Measurements from ENCODE around the gene TTC39C. TPM values are rescaled to one million over a fixed set of nuclear protein-coding genes. Genes with fewer than 3 reads are reported as not detected.

TTC39C gene
- total RNA-seq, 1 donor from 2014 or later, result 14.3 TPM

DNA sequence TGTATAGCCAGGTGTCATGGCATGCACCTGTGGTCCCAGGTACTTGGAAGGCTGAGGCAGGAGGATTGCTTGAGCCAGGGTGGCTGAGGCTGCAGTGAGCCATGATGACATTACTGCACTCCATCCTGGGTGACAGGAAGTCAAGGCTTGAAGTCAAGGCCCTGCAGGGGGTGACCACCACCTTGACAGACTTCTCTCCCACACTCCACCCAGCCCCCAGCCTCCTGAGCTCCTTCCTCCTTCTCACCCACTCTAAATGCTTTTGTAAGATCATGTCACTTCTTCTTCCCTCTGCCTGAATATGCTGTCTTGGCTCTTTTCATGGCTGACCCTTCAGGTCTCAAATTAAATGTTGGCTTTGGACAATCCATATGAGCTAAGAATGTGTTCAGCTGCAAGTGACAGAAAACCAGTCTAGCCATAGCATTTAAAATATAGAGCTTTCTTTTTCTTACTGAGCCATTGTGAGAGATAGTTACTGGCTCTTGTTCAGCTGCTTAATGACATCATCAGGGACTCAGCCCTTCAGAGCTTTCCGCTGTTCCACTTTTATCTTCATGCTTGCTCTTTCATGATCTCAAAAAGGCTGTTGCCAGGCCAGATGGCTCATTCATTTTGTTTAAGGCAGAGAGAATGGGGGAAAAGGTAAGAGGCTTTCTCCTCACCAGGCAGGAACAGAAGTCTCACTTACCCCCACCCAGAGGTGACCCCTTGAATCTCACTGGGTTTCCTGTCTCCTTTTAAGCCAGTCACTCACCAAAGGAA lies 36.7 kb upstream of the TTC39C start:
- peaks cover 2% of the 10 kb centered on the region for H3K36me3 Mint-ChIP-seq (ENCODE audit: low read depth)
- no peak overlapping the region for H3K27ac Mint-ChIP-seq
- H3K4me1 Mint-ChIP-seq (ENCODE audit: low read depth), result peaks cover 10% of the 10 kb centered on the region
- no peak for DNase-seq (ENCODE audit: low spot score)
- peaks cover 22% of the 10 kb centered on the region for H3K9me3 Mint-ChIP-seq
- intact Hi-C loops (cut with micrococcal nuclease), result no loop called here
- H3K27me3 Mint-ChIP-seq (ENCODE audit: low read depth), result peaks cover 46% of the 10 kb centered on the region
- no peak overlapping the region for H3K4me3 Mint-ChIP-seq (ENCODE audit: low read depth)

DNA sequence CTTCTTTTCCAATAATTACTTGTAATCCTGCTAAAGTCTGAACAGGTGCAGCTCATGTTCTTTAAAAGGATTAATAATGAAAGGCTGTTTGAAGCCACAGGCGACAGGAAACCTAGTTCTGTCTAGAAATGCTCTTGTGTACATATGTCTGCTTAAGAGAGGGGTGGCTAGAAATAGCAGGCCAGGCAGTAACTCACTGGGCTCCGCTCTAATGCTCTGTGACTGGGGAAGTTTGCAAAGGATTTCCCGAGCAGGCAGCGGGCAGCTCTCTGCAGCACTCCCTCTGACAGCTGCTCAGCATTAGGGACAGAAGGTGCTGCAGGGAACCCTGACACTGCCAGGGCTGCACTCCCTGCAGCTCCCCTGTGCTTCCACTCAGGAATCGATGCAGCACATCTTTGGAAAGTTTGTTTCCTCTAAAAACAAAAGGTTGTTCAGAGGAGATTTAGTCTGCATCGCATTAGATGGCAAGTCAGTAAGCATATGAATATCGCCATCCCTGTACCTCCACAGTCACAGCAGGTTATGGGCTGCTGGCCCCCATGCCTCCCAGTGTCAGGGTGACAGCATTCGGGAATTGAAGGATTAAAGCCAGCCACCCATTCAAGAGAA lies 33.1 kb upstream of the TTC39C start:
- no peak overlapping the region for H3K4me3 Mint-ChIP-seq (ENCODE audit: low read depth)
- intact Hi-C loops (cut with micrococcal nuclease), result no loop called here
- peaks cover 27% of the 10 kb centered on the region for H3K27me3 Mint-ChIP-seq (ENCODE audit: low read depth)
- H3K27ac Mint-ChIP-seq, result no peak overlapping the region
- no peak for DNase-seq (ENCODE audit: low spot score)
- H3K9me3 Mint-ChIP-seq, result peaks cover 24% of the 10 kb centered on the region
- peaks cover 13% of the 10 kb centered on the region for H3K4me1 Mint-ChIP-seq (ENCODE audit: low read depth)
- peaks cover 2% of the 10 kb centered on the region for H3K36me3 Mint-ChIP-seq (ENCODE audit: low read depth)

DNA sequence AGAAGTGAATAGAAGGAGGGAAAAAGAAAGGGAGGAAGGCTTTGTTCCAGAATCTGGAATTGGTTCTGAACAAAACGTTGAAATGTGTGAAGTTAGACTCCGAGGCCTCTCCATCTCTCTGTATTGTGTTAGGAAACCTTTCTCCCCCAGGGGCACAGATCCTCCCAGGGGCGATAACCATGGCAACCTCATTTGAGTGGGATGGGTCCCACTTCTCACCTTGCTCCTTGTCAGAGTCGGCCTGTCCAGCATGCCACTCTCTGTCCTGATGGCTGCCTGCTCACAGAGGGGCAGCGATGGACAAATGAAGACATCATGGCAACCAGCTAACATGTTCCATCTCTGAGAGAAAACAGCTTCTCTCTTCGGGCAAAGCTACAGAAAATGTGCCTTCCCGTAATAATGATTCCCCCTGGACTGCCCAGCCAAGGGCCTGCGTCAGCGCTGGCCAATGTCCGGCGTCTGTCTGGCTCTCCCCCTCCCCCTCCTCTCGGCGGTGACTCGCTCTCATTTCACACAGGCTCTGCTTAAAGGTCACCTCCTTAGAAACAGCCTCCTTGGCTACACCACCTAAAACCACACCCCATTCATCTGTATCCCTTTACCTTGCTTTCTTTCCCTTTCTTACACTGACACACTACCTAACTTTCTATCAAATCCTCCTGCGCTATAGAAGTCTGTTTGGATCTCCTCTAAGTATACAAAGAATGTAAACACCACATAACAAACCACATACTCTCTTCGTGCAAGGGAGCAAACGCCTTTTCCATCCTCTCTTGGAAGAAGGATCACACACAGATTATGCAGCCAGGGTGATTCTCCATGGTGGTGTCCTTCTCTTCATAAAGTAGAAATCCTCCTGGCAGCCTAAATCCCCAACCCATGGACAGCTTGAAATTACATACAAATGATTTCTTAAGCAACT lies 32.1 kb upstream of the TTC39C start:
- H3K9me3 Mint-ChIP-seq, result peaks cover 23% of the 10 kb centered on the region
- intact Hi-C loops (cut with micrococcal nuclease), result no loop called here
- DNase-seq (ENCODE audit: low spot score), result no peak
- H3K4me3 Mint-ChIP-seq (ENCODE audit: low read depth), result no peak overlapping the region
- no peak overlapping the region for H3K27ac Mint-ChIP-seq
- H3K4me1 Mint-ChIP-seq (ENCODE audit: low read depth), result peaks cover 19% of the 10 kb centered on the region
- H3K27me3 Mint-ChIP-seq (ENCODE audit: low read depth), result peaks cover 26% of the 10 kb centered on the region
- no peaks in the 10 kb centered on the region for H3K36me3 Mint-ChIP-seq (ENCODE audit: low read depth)

DNA sequence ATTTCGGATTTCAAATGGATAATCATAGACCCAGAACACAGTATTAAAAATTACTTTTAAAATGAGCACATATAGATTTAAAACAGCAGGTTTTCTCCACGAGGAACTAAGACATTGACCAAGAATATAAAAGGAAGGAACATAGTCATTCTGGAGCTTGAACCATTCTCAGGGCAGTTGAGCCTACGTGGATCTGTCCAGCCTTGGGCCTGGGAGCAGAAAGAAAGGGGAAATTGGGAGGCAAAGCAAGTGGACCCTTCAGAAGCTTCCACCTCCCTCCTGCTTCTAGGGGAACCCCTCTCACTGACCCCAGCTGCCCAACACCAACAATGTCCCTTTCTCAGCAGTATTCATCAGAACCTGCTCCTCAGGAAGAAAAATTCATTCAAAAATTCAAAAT lies 31.4 kb upstream of the TTC39C start:
- no peak for DNase-seq (ENCODE audit: low spot score)
- Mint-ChIP-seq H3K27me3 (ENCODE audit: low read depth) (peaks cover 28% of the 10 kb centered on the region), H3K9me3 (peaks cover 19% of the 10 kb centered on the region), H3K36me3 (ENCODE audit: low read depth) (no peaks in the 10 kb centered on the region), H3K27ac (no peak overlapping the region), H3K4me3 (ENCODE audit: low read depth) (no peak overlapping the region), H3K4me1 (ENCODE audit: low read depth) (peaks cover 17% of the 10 kb centered on the region)
- intact Hi-C loops (cut with micrococcal nuclease), result no loop called here

DNA sequence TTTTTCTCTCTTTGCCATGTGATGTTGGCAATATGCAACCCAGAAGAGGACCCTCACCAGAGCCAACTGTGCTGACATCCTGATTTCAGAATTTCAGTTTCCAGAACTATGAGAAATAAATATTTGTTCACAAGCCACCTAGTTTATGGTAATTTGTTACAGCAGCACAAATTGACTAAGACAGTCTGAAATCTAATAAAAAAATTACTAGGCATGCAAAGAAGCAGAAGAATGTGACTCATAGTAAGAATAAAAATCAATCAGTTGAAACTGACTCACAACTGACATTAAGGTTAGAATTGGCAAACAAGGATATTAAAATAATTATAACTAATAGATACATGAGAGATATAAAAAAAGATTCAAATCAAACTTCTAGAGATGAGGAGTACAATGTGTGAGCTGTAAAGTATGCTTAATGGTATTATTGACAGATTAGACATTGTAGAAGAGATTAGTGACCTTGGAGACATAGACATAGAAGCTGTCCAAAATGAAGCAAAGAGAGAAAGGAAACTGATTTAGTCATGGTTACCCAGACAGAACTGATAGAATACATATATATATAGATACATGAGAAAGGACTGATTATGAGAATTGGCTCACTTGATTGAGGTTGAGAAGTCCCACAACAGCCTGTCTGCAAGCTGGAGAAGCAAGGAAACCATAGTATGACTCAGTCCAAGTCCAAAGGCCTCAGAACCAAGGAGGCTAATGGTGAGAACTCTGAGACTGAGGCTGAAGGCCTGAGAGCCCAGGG lies 27.8 kb upstream of the TTC39C start:
- no peak for DNase-seq (ENCODE audit: low spot score)
- H3K4me3 Mint-ChIP-seq (ENCODE audit: low read depth), result no peak overlapping the region
- H3K36me3 Mint-ChIP-seq (ENCODE audit: low read depth), result no peaks in the 10 kb centered on the region
- H3K4me1 Mint-ChIP-seq (ENCODE audit: low read depth), result peaks cover 28% of the 10 kb centered on the region
- peaks cover 17% of the 10 kb centered on the region for H3K9me3 Mint-ChIP-seq
- peaks cover 42% of the 10 kb centered on the region for H3K27me3 Mint-ChIP-seq (ENCODE audit: low read depth)
- intact Hi-C loops (cut with micrococcal nuclease), result no loop called here
- H3K27ac Mint-ChIP-seq, result no peak overlapping the region

DNA sequence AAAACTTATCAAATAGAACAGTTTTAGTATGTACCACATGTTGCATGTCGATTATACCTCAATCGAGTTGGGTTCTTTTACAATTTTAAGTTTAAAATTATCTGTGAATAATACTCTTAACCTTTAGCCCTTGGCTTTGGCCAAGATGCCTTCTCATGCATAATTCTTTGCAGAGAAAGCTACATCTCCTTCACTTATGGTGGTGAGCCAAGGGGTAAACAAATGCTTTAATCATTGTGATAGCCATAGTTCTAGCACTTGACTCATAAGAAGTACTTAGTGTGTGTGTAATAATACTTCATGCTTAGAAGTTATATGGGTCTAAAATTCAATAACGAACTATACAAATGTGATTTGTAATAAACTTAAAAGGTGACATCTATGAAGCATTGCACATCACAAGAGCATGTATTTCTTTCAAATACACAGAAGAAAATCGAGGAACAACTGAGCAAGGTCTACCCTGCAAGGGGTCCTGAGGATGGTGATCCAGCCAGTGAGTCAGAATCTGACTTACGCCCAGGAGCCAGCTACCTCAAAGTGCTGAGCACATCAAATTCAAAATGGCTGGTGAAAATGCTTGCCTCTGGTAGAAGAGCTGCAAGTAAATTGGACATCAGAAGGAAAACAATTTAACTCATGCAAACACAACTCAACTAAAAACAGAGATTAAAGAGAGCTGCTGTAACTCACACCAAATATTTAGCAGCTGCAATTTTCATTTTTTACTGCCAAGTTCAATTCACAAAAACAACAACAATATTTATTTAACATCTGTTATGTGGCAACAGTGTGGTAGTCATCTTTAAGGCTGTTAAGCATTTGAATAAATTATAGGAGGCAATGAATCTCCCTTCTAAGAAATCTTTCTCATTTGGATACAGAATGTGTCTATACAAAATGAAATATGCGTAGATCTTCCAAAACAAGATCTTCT lies 23.8 kb upstream of the TTC39C start:
- Mint-ChIP-seq H3K36me3 (ENCODE audit: low read depth) (no peaks in the 10 kb centered on the region), H3K27ac (no peak overlapping the region), H3K4me1 (ENCODE audit: low read depth) (peaks cover 50% of the 10 kb centered on the region), H3K27me3 (ENCODE audit: low read depth) (peaks cover 39% of the 10 kb centered on the region), H3K9me3 (peaks cover 15% of the 10 kb centered on the region), H3K4me3 (ENCODE audit: low read depth) (no peak overlapping the region)
- intact Hi-C loops (cut with micrococcal nuclease), result no loop called here
- no peak for DNase-seq (ENCODE audit: low spot score)

DNA sequence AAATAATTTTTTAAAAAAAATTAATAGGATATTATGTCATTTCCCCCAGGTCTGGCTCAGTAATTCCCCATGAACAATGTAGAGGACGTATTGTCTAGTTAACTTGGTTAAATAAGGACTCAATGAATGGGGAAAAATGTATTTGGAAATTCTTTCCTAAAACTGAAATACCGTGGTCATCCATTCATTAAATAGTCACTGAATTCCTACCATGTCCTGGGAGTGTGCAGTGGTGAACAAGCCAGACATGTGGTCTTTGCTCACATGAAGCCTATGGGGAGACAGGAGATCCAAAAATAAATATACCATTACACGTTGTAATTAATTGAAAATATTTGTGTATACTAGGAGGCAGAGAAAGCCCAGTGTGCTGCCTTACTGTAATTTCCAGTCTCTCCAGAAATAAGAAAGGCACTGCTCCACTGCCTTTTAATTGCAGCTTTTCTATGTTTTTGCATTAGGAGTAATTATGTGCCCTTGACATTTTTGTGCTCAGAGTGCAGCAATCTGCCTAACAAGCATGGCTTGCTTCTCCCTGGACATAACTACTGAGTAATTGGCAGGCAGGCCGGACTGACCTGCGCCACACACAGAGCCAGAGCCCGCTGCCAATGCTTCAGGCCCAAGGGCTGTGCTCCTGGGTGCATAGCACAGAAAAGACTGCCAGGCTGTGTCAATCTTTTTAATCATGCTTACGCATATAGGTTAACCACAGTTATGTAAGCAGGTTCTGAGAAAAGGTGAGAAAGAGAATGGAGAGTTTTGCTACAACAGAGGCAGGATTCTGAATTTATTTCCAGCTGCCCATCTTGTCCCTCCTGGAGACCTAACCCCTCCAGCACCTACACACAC lies 22.2 kb upstream of the TTC39C start:
- H3K27me3 Mint-ChIP-seq (ENCODE audit: low read depth), result peaks cover 39% of the 10 kb centered on the region
- H3K36me3 Mint-ChIP-seq (ENCODE audit: low read depth), result no peaks in the 10 kb centered on the region
- intact Hi-C loops (cut with micrococcal nuclease), result loop anchor here (1.0 to 2.0 kb wide), 3 partner anchors 18 to 49 kb away; no protein-coding TSS in a partner anchor
- peak; percentile 20 for DNase-seq (ENCODE audit: low spot score)
- H3K27ac Mint-ChIP-seq, result peak overlapping the region; percentile 28
- peaks cover 42% of the 10 kb centered on the region for H3K4me1 Mint-ChIP-seq (ENCODE audit: low read depth)
- peak overlapping the region; percentile 15 for H3K4me3 Mint-ChIP-seq (ENCODE audit: low read depth)
- no peaks in the 10 kb centered on the region for H3K9me3 Mint-ChIP-seq

DNA sequence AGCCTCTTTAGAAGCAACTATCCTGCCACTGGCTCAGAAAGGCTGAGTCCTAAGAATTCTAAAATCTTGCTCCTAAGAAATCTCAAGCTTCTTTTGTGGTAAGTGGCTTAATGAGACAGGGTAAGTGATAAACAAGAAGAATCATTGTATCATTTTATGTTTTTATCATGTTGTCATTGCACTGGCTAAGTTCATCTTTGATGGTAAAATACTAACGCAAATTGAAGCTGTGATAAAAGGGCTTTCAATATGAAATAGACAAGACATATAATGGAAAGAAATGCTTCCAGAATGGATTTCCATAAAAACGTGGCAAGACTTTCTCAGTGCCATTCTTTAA lies 21.6 kb upstream of the TTC39C start:
- Mint-ChIP-seq H3K27ac (peak overlapping the region; percentile 28), H3K9me3 (no peaks in the 10 kb centered on the region), H3K4me3 (ENCODE audit: low read depth) (peak overlapping the region; percentile 15), H3K4me1 (ENCODE audit: low read depth) (peaks cover 42% of the 10 kb centered on the region), H3K27me3 (ENCODE audit: low read depth) (peaks cover 37% of the 10 kb centered on the region), H3K36me3 (ENCODE audit: low read depth) (no peaks in the 10 kb centered on the region)
- intact Hi-C loops (cut with micrococcal nuclease), result loop anchor here (1.0 to 2.0 kb wide), 3 partner anchors 18 to 50 kb away; no protein-coding TSS in a partner anchor
- no peak for DNase-seq (ENCODE audit: low spot score)

DNA sequence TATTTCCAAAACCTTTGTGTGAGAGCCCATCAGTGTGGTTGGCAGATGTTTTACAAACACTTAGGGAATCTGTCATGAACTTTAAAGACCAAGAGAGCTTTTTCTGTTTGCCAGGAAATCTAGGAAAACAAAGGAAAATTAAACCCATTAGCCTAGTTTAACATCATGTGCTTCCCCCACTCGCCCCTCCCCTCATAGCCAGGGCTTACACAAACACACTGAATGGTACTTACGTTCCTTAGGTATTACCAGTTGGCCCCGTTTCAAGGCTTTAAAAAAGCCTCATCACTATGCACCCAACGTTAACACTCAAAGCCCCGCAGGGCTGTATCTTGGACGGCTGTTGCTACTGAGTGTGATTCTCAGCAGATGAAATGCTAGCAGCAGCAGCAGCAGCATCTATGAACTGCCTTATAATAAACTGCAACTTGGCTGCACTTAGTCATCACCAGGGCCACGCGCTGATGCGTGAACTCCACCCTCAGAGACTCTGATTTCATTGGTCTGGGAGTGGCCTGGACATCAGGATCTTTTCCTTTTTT lies 20.1 kb upstream of the TTC39C start:
- Mint-ChIP-seq H3K27ac (no peak overlapping the region), H3K4me1 (ENCODE audit: low read depth) (peaks cover 40% of the 10 kb centered on the region), H3K36me3 (ENCODE audit: low read depth) (no peaks in the 10 kb centered on the region), H3K27me3 (ENCODE audit: low read depth) (peaks cover 27% of the 10 kb centered on the region), H3K4me3 (ENCODE audit: low read depth) (no peak overlapping the region), H3K9me3 (no peaks in the 10 kb centered on the region)
- intact Hi-C loops (cut with micrococcal nuclease), result no loop called here
- DNase-seq (ENCODE audit: low spot score), result no peak

DNA sequence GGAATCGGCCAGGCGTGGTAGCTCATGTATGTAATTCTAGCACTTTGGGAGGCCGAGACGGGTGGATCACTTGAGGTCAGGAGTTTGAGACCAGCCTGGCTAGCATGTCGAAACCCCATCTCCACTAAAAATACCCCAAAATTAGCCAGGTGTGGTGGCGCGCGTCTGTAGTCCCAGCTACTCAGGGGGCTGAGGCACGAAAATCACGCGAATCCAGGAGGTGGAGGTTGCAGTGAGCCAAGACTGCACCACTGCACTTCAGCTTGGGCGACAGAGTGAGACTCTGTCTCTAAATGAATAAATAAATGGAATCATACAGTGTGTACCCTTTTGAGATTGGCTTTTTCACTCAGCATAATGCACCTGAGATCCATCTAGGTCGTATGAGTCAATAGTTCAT lies 19.4 kb upstream of the TTC39C start:
- DNase-seq (ENCODE audit: low spot score), result no peak
- peaks cover 19% of the 10 kb centered on the region for H3K27me3 Mint-ChIP-seq (ENCODE audit: low read depth)
- H3K27ac Mint-ChIP-seq, result no peak overlapping the region
- H3K36me3 Mint-ChIP-seq (ENCODE audit: low read depth), result no peaks in the 10 kb centered on the region
- H3K4me3 Mint-ChIP-seq (ENCODE audit: low read depth), result no peak overlapping the region
- H3K4me1 Mint-ChIP-seq (ENCODE audit: low read depth), result peaks cover 39% of the 10 kb centered on the region
- intact Hi-C loops (cut with micrococcal nuclease), result no loop called here
- H3K9me3 Mint-ChIP-seq, result no peaks in the 10 kb centered on the region

DNA sequence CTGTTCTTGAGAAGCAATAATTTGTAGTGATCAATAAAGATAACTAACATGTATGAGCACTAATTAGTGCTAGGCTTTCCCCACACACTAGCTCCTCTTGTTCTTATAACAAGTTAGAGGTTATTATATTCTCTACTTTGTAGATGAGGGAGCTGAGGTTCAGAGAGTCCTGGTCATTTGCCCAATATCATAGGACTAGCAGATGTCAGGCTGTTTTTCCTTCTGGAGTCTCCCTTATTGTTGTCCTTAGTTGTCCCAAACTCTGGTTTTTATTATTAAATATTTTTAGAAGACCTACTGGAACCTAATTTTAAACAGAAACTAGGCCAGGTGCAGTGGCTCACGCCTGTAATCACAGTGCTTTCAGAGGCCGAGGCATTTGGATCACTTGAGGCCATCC lies 16.5 kb upstream of the TTC39C start:
- intact Hi-C loops (cut with micrococcal nuclease), result no loop called here
- Mint-ChIP-seq H3K4me1 (ENCODE audit: low read depth) (peaks cover 35% of the 10 kb centered on the region), H3K9me3 (no peaks in the 10 kb centered on the region), H3K27ac (no peak overlapping the region), H3K4me3 (ENCODE audit: low read depth) (no peak overlapping the region), H3K27me3 (ENCODE audit: low read depth) (peaks cover 11% of the 10 kb centered on the region), H3K36me3 (ENCODE audit: low read depth) (no peaks in the 10 kb centered on the region)
- no peak for DNase-seq (ENCODE audit: low spot score)

Data from activated T-helper 2 cell treated with anti-CD3 and anti-CD28 coated beads, Interferon-gamma antibody, Interleukin-2, Interleukin-4, amounts not matched to agents 10 μg/mL and 5 μg/mL and 100 μg/mL, durations not matched to agents 14 hours and 24 hours and 36 hours (primary cell).